ENCODE data around the gene PIGZ. TPM values are rescaled to one million over a fixed set of nuclear protein-coding genes. Genes with fewer than 3 reads are reported as not detected.

Gene PIGZ, protein sequence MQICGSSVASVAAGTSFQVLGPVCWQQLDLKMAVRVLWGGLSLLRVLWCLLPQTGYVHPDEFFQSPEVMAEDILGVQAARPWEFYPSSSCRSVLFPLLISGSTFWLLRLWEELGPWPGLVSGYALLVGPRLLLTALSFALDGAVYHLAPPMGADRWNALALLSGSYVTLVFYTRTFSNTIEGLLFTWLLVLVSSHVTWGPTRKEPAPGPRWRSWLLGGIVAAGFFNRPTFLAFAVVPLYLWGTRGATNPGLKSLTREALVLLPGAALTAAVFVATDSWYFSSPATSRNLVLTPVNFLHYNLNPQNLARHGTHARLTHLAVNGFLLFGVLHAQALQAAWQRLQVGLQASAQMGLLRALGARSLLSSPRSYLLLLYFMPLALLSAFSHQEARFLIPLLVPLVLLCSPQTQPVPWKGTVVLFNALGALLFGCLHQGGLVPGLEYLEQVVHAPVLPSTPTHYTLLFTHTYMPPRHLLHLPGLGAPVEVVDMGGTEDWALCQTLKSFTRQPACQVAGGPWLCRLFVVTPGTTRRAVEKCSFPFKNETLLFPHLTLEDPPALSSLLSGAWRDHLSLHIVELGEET
- under 1 TPM; 0.78 to 0.82 TPM for total RNA-seq

DNA sequence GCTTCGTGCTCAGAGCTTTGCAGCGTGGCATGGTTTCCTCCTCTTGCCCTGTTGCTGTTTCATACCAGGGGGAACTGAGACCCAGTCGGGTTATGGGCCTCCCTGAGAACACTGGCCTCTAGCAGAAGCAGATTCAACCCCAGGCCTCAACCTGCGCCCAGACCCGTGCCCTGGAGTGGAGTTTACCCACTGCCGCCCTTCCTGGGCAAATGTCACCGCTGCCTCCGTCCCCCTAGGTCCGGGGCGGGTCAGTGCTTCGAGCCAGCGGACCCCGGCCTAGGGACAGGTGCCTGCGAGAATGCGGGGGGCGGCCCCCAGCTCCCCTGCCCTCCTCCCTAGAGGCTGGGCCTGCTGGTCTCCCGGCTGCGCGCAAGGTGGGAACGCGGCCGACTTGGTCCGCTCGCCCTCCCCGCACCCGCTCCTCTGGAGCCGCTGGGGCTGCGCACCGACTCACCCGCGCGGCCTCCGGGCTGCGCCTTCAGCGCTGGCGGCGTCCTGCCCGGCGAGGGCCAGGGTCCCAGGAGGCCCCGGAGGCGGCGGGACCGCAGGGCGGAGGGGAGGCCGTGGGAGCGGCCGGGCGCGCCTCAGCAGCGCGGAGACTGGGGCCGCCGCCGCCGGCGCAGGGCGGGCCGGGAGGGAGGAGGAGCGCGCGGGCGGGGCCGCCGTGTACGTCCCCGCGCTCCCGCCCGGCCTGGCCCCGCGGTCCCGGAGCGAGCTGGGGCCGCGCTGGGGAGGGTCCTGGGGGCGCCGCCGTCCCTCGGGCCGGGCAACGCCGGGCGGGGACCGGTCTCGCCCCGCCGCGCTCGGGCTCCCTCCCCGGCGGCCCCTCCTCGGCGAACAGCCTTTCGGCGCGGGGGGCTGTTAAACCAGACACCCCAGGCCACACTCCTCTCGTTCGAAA is at the start of gene PIGZ:
Gene PIGZ, minus strand, starts transcription at position 601 of the 901 bp plus-strand sequence. CDS start 16,802 bp downstream, outside the sequence.
- no peaks in the 10 kb centered on the region for H3K4me1 Mint-ChIP-seq
- H3K9me3 Mint-ChIP-seq: no peaks in the 10 kb centered on the region
- peak; percentile 80 for ATAC-seq (replicated peaks)
- H3K27me3 Mint-ChIP-seq: peaks cover 8% of the 10 kb centered on the region
- H3K4me3 Mint-ChIP-seq: peak within 1 kb of the TSS; percentile 58
- no peaks in the 10 kb centered on the region for H3K36me3 Mint-ChIP-seq (ENCODE audit: low read depth)
- H3K27ac Mint-ChIP-seq: no peak within 1 kb of the TSS

DNA sequence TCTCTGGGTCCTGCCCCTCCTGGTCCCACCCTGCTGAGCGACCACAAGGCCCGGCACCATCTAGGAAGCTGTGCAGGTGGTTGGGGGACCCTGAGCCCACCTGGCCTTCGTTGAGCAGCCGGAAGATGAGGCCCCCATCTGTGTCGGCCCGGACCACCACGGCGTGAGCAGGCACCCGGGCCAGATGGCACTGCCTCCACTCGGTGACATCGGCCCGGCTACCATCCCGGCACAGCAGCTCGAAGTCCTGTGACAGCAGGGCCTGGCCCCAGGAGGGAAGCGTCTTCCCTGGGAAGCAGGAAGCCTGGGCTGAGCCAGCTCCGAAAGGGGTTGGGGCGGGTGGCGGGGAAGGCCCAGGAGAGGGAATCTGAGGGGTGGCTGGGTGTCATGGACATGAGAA is 48.4 kb upstream of the PIGZ start:
- H3K9me3 Mint-ChIP-seq: no peaks in the 10 kb centered on the region
- H3K27me3 Mint-ChIP-seq: no peaks in the 10 kb centered on the region
- H3K36me3 Mint-ChIP-seq (ENCODE audit: low read depth): no peaks in the 10 kb centered on the region
- H3K4me1 Mint-ChIP-seq: no peaks in the 10 kb centered on the region
- no peak for ATAC-seq (replicated peaks)
- no peak overlapping the region for H3K27ac Mint-ChIP-seq
- H3K4me3 Mint-ChIP-seq: no peak overlapping the region

DNA sequence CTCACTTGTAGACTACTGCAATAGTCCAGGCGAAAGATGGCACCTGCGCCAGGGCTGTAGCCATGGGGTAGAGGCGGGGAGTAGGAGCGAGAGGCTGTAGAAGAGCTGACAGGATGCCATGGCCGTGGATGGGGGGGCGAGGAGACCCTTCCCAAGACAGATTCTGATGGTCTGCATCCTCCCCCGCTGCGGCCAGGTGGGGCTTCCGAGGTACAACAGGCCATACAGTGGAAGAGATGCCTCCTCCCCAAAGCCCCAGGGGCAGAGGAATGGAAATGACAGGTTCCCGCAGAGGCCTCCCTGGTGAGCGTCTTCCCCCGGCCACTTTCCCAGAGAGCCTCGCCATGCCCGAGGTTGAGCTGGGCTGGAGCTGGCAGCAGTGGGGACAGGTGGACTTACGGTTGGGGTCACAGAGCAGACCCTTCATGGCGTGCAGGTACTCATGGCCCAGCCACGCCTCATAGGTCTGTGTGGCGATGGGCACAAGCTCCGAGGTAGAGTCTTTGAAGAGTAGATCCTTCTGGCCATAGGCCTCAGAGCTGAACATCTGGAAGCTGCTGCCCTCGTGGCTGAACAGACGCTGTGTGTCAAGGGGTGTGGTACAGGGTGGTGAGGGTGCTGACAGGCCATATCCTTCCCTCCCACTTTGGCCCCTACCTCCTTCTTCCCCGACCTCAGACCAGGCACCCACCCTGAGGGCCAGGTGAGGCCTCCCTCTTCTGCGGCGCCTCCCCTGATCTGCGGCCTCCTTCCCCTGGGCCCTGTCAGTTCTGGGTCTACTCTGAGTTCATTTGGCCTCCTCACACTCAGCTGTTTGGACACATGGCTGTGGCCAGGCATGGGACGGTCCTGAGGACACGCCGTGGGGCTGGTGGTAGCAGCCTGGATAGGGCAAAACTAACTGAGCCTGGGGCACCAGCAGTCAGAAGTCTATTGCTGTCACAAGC is 47.4 kb upstream of the PIGZ start:
- Mint-ChIP-seq H3K4me1 (no peaks in the 10 kb centered on the region), H3K27me3 (no peaks in the 10 kb centered on the region), H3K9me3 (no peaks in the 10 kb centered on the region), H3K4me3 (no peak overlapping the region), H3K27ac (no peak overlapping the region), H3K36me3 (ENCODE audit: low read depth) (no peaks in the 10 kb centered on the region)
- ATAC-seq (replicated peaks): no peak

DNA sequence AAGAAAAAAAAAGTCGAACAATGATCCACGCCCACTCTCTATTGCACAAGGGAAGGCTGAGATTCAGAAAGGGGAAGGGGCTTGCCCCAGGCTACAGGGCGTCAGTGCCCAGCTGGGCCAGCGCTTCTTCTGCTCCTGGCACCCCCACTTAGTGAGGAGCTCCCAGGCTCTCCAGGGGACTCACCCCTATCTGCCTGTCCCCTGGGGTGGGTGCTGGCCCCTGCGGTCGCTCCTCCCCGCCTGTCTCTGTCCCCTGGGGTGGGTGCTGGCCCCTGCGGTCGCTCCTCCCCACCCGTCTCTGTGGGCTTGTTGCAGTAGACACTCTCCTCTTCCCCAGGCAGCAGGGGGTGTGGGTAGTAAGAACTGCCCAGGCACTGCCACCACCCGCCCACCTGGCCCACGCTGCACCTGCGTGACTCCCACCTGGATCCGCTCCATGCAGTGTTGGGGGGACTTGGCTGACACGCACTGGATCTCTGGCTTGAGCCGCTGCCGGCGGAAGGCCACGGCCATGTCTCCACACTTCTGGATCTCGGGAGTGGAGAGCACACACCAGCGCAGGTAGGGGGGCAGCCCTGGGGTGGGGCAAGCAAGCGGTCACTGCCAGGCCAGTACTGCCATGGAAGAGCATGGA is 46.4 kb upstream of the PIGZ start:
- no peak overlapping the region for H3K27ac Mint-ChIP-seq
- H3K9me3 Mint-ChIP-seq: no peaks in the 10 kb centered on the region
- H3K36me3 Mint-ChIP-seq (ENCODE audit: low read depth): no peaks in the 10 kb centered on the region
- H3K4me1 Mint-ChIP-seq: no peaks in the 10 kb centered on the region
- no peak for ATAC-seq (replicated peaks)
- H3K4me3 Mint-ChIP-seq: no peak overlapping the region
- H3K27me3 Mint-ChIP-seq: no peaks in the 10 kb centered on the region

DNA sequence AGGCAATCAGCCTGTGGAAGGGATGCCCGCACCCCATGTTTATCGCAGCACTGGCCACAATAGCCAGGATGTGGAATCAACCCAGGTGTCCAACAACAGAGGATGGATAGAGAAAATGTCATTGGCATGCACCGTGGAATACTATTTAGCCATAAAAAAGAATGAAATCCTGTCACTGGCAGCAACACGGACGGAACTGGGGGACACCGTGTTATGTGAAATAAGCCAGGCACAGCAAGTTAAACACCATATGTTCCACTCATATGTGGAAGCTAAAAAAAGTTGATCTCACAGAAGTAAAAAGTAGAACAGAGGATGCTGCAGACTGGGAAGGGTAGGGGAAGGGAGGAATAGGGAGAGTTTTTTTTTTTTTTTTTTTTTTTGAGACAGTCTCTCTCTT is 45.4 kb upstream of the PIGZ start:
- Mint-ChIP-seq H3K4me3 (no peak overlapping the region), H3K4me1 (no peaks in the 10 kb centered on the region), H3K27ac (no peak overlapping the region), H3K9me3 (no peaks in the 10 kb centered on the region), H3K27me3 (no peaks in the 10 kb centered on the region), H3K36me3 (ENCODE audit: low read depth) (no peaks in the 10 kb centered on the region)
- no peak for ATAC-seq (replicated peaks)

DNA sequence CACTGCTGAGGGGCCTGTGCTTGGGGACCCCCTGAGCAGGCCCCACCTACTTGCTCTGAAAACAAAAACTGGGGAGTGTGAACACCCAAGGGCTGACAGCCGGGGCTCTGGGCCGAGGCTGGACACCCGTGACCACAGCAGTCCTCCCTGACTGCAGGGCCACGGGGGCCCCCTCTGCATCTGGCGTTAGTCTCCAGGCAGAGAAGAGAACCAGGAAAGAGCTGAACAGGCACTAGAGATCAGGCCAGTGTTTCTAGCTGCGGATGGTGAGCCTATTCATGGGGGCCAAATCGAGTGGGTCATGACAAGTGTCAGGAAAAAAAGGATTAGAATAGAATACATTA is 43.9 kb upstream of the PIGZ start:
- Mint-ChIP-seq H3K4me1 (no peaks in the 10 kb centered on the region), H3K36me3 (ENCODE audit: low read depth) (no peaks in the 10 kb centered on the region)
- no peak for ATAC-seq (replicated peaks)

DNA sequence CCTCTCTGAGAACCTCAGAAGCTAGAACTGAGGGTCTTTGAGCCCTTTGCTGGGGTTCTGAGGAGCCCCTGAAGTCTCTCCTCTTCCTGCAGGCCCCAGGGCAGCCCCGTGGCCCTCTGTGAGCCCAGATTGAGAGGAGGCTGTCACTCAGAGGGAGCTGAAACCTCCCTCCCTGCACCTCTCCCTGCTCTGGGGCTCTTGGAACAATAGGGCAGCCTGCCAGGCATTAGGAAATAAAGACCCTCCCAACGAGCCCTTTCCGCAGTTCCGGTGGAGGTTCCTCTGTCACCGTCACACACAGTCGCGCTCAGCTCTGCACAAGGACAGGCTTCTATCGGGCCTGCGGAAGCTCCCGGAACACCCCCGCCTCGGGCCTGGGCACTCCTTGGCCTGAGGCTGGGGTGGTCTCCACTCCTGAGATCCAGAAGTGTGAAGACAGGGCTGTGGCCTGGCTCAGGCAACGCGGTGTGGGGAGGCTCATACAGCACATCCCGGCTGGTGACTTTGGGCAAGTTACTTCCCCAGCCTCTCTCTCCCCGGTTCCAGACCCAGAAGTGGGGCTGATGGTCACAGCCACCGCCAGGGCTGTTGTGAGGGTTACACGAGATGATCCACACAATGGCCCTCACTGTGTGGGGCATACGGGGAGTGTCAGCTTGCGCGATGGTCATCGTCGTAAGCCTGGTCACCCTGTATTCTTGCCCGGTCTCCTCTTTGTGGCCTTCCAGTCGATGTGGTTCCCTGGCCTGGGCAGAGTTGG is 43.3 kb upstream of the PIGZ start:
- Mint-ChIP-seq H3K27me3 (no peaks in the 10 kb centered on the region), H3K9me3 (no peaks in the 10 kb centered on the region), H3K27ac (no peak overlapping the region)

More for the DNA sequence above, 43.9 kb upstream of the PIGZ start:
- H3K9me3 Mint-ChIP-seq: no peaks in the 10 kb centered on the region
- no peak overlapping the region for H3K27ac Mint-ChIP-seq
- H3K27me3 Mint-ChIP-seq: no peaks in the 10 kb centered on the region
- H3K4me3 Mint-ChIP-seq: no peak overlapping the region

DNA sequence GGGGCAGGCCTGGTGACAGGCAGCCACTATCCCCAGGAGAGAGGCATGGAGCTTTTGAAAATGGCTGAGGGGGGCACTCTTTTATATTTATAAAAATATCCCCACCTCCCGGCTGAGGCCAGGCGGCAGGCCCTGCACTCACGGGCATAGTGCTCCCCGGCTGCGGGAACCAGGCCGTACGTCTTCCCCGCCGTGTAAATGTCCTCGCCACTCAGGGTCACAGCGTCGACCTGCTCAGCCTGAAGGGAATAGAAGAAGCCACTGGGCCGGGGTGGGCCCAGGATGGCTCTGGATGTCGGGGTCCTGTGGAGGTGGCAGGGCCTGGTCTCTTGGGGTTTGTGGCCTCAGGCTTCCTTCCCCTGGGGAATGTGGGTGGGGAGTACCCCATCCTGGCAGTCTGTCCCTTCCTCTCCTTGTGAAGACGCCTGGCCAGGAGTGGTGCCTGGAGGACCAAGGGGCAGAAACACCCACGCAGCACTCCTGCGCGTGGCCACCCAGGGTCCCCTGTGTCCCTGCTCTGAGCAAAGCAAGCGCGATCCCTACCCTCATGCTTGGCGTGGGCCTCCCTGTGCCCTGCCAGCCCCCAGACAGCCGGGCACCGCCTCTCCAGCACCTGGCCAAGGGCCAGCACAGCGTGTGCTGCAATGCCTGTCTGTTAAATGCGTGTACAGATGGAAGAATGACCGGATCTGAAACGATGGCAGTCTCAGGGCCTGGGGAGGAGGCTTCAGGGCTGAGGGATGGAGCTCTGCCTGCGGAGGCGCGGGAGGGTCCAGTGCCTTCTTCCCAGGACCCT is 42.1 kb upstream of the PIGZ start:
- H3K27ac Mint-ChIP-seq: no peak overlapping the region
- no peak for ATAC-seq (replicated peaks)
- H3K36me3 Mint-ChIP-seq (ENCODE audit: low read depth): no peaks in the 10 kb centered on the region
- H3K9me3 Mint-ChIP-seq: no peaks in the 10 kb centered on the region
- H3K27me3 Mint-ChIP-seq: no peaks in the 10 kb centered on the region
- no peak overlapping the region for H3K4me3 Mint-ChIP-seq
- H3K4me1 Mint-ChIP-seq: no peaks in the 10 kb centered on the region

More for the DNA sequence above, 43.3 kb upstream of the PIGZ start:
- no peak overlapping the region for H3K4me3 Mint-ChIP-seq
- no peak for ATAC-seq (replicated peaks)
- no peaks in the 10 kb centered on the region for H3K4me1 Mint-ChIP-seq
- no peaks in the 10 kb centered on the region for H3K36me3 Mint-ChIP-seq (ENCODE audit: low read depth)

DNA sequence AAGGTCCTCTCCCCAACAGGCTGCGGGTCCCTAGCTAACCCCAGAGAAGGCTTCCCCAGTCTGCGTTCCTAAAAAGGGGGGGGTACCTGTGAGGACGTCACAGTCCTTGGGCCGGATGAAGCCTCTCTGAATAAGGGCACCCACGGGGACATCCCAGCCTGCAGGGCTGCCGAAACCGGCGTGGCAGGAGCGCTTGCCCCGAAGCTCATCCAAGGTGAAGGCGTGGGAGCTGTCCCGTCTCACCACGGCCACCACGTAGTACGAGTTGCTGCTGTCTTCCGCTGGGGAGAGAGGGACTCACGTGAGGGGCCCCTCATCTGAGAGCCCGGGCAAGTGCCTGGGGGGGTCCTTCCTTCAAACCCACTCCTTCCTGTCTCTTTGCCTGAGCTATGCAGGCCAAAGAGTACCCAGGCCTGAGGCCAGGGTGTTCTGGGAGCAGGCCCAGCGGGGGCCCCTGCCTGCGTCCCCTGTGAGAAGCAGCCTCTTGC is 40.9 kb upstream of the PIGZ start:
- H3K9me3 Mint-ChIP-seq: no peaks in the 10 kb centered on the region
- H3K4me3 Mint-ChIP-seq: no peak overlapping the region
- H3K4me1 Mint-ChIP-seq: peaks cover 1% of the 10 kb centered on the region

DNA sequence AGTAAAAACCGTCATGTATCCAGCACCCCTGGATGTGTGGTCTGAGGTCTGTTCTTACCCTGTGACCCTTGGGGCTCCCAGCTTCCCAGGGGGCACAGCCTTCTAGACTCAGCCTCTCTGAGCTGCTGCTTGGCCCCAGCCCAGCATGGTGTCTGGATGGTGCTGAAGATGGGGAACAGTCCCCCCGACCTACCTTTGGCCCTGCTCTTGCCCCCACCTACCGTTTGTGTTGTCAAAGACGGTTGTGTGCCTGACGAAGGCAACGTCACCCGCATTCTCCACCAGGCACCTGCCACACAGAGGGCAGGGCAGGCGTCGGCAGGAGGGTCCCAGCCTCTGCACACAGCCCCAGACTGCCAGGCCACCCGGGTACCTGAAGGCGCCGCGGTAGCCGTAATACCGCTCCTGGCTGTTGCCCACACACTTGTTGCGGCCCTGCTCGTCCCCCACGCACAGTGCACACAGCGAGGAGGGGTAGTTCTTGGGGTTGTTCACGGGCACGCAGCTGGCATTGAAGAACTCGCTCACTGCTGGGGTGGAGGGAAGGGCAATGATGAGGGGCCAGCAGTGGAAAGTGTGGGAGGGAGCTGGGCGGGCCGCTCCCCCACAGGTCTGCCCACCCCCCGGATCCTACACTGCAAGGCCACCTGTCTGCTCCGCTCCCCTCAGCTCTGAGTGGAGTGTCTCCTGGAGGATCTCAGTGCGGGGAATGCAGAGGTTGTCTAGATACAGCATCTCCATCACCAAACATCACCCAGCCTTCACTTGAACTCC is 40.0 kb upstream of the PIGZ start:
- Mint-ChIP-seq H3K36me3 (ENCODE audit: low read depth) (no peaks in the 10 kb centered on the region), H3K27ac (no peak overlapping the region), H3K27me3 (no peaks in the 10 kb centered on the region), H3K9me3 (no peaks in the 10 kb centered on the region), H3K4me1 (peaks cover 4% of the 10 kb centered on the region), H3K4me3 (no peak overlapping the region)
- no peak for ATAC-seq (replicated peaks)

More for the DNA sequence above, 40.9 kb upstream of the PIGZ start:
- Mint-ChIP-seq H3K27me3 (no peaks in the 10 kb centered on the region), H3K36me3 (ENCODE audit: low read depth) (no peaks in the 10 kb centered on the region), H3K27ac (no peak overlapping the region)
- ATAC-seq (replicated peaks): no peak

DNA sequence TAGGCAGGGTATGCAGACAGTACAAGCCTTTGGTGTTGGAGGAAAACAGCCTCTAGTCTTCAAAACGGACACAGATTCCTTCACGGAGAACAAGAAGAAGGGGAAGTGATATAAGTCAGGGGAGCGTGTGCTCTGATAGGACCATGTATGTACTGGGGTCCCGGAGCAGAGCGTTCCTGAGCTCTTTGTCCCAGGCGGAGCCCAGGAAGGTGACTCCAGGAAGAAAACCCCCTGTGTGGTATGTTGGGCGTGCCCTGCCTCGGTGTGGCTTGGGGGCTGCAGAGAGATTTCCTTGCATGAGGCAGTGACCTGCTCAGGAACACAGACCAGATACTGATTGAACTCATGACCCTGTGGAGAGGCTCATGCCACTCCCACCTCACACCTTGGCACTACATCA is 39.3 kb upstream of the PIGZ start:
- no peaks in the 10 kb centered on the region for H3K9me3 Mint-ChIP-seq
- H3K27me3 Mint-ChIP-seq: no peaks in the 10 kb centered on the region
- H3K4me1 Mint-ChIP-seq: peaks cover 4% of the 10 kb centered on the region
- H3K27ac Mint-ChIP-seq: no peak overlapping the region
- H3K4me3 Mint-ChIP-seq: no peak overlapping the region
- no peaks in the 10 kb centered on the region for H3K36me3 Mint-ChIP-seq (ENCODE audit: low read depth)
- no peak for ATAC-seq (replicated peaks)
